SK-N-SH (cell line): ENCODE data around the gene TMEM223. TPM values are rescaled to one million over a fixed set of nuclear protein-coding genes. Genes with fewer than 3 reads are reported as not detected.
"Not testable (repeated sequence)": the region's sequence is repeated elsewhere in the genome, so short reads cannot be mapped to it uniquely, and the experiment has no call there.

Experiments
- CTCF ChIA-PET: fragments of 300-600, 350-600 bp; formaldehyde crosslinking; extraction: SDS; loops from one replicate; lab custom pipeline; 2021; lab: Yijun Ruan, JAX
- POLR2A ChIA-PET: fragments of 350-600 bp; sonication (Branson Sonifier 250); formaldehyde crosslinking; extraction: SDS; loops from one replicate; lab custom pipeline; 2020; ENCODE audit warnings: antibody characterized with exemption, inconsistent platforms; lab: Yijun Ruan, JAX
- DNase-seq: peaks from one replicate; pipeline ENCODE4 v3.0.0; 2012
- H2AFZ ChIP-seq: fragments of 200-600 bp; sonication (generic); 2 replicates; pipeline ENCODE4 v1.8.1; 2016; ENCODE audit warnings: antibody characterized with exemption, mild to moderate bottlenecking, low read depth
- H3F3A ChIP-seq: fragments of 200-600 bp; sonication (generic); replicated peaks from 2 replicates; pipeline ENCODE3; 2016; ENCODE audit warnings: antibody characterized with exemption, mild to moderate bottlenecking; ENCODE audit not compliant: insufficient read depth
- H3K27ac ChIP-seq, 2 experiments: fragments of 200-500 bp in 1 of 2; fragments of 200-600 bp in 1 of 2; sonication (Bioruptor generic) in 1 of 2; sonication (generic), shearing (Covaris generic) in 1 of 2; 2 replicates each; pipeline versions ENCODE4 v1.5.1 to v1.6.1; 2014 to 2016; ENCODE audit warnings: low read depth in 2 of 2, inconsistent platforms in 1 of 2, low read length in 1 of 2, mild to moderate bottlenecking in 1 of 2, mixed read lengths in 1 of 2
- H3K27me3 ChIP-seq: fragments of 200-600 bp; sonication (generic), shearing (Covaris generic); 2 replicates; pipeline ENCODE4 v1.6.1; 2016; ENCODE audit warnings: mixed run types; ENCODE audit not compliant: insufficient read depth
- H3K36me3 ChIP-seq, 2 experiments: fragments of 200-500 bp in 1 of 2; fragments of 200-600 bp in 1 of 2; sonication (Bioruptor generic) in 1 of 2; sonication (generic) in 1 of 2; replicated peaks in 1 of 2; 2 replicates each; pipeline versions ENCODE3 to v1.5.1; 2014 to 2016; ENCODE audit warnings: low read length in 1 of 2, mild to moderate bottlenecking in 1 of 2; ENCODE audit not compliant: insufficient read depth in 2 of 2, control insufficient read depth in 1 of 2
- H3K4me1 ChIP-seq, 2 experiments: fragments of 200-500 bp in 1 of 2; fragments of 200-600 bp in 1 of 2; sonication (Bioruptor generic) in 1 of 2; sonication (generic), shearing (Covaris generic) in 1 of 2; 2 replicates each; pipeline versions ENCODE4 v1.5.1 to v1.6.1; 2014 to 2016; ENCODE audit warnings: low read depth in 1 of 2, low read length in 1 of 2, mixed run types in 1 of 2; ENCODE audit not compliant: insufficient read depth in 2 of 2, control insufficient read depth in 1 of 2
- H3K4me2 ChIP-seq: fragments of 200-600 bp; sonication (generic), shearing (Covaris generic); 2 replicates; pipeline ENCODE4 v1.6.1; 2017; ENCODE audit warnings: mixed run types
- H3K4me3 ChIP-seq, 2 experiments: fragments of 200-500 bp in 1 of 2; fragments of 200-600 bp in 1 of 2; sonication (Bioruptor generic) in 1 of 2; sonication (generic), shearing (Covaris generic) in 1 of 2; 2 replicates each; pipeline versions ENCODE4 v1.5.1 to v1.8.1; 2014 to 2016; ENCODE audit warnings: low read depth in 2 of 2, inconsistent platforms in 1 of 2, low read length in 1 of 2, mild to moderate bottlenecking in 1 of 2, mixed read lengths in 1 of 2, moderate library complexity in 1 of 2
- H3K79me2 ChIP-seq: fragments of 200-600 bp; sonication (generic); 2 replicates; pipeline ENCODE4 v1.8.1; 2017; ENCODE audit warnings: mild to moderate bottlenecking; ENCODE audit not compliant: insufficient read depth
- H3K9ac ChIP-seq: fragments of 200-600 bp; sonication (generic); 2 replicates; pipeline ENCODE4 v1.6.1; 2017; ENCODE audit warnings: mixed run types
- H3K9me2 ChIP-seq: fragments of 200-600 bp; sonication (generic); 2 replicates; pipeline ENCODE4 v1.6.1; 2017; ENCODE audit warnings: mixed run types
- H3K9me3 ChIP-seq: fragments of 200-600 bp; sonication (generic); 2 replicates; pipeline ENCODE4 v1.6.1; 2017; ENCODE audit warnings: mixed run types, mild to moderate bottlenecking, moderate library complexity
- H4K20me1 ChIP-seq: fragments of 200-600 bp; sonication (generic); 2 replicates; pipeline ENCODE4 v1.6.1; 2017; ENCODE audit warnings: mild to moderate bottlenecking, mixed run types; ENCODE audit not compliant: insufficient read depth
- GATA2 ChIP-seq: sonication (generic); formaldehyde crosslinking; IDR thresholded peaks from 2 replicates; pipeline ENCODE4 v1.5.0; 2020; ENCODE audit warnings: mild to moderate bottlenecking, missing genetic modification reagents
- JUND ChIP-seq: IDR thresholded peaks from 2 replicates; pipeline ENCODE4 v1.4.0; 2012
- MXI1 ChIP-seq: IDR thresholded peaks from 2 replicates; pipeline ENCODE4 v1.6.1; 2012; ENCODE audit warnings: mild to moderate bottlenecking, low read depth, low read length, improper control_type of control experiment
- RFX5 ChIP-seq: IDR thresholded peaks from 2 replicates; pipeline ENCODE4 v1.6.1; 2012; ENCODE audit warnings: mild to moderate bottlenecking, improper control_type of control experiment, low read length
- RXRA ChIP-seq: IDR thresholded peaks from 2 replicates; pipeline ENCODE4 v1.4.0; 2012; ENCODE audit warnings: low read depth, mild to moderate bottlenecking, borderline replicate concordance
- WGBS: methylation state at CpG from one replicate; pipeline ENCODE4 v1.1.6; 2017; ENCODE audit warnings: low lambda C conversion rate; 5-methylcytosine and 5-hydroxymethylcytosine counted together
- polyA plus RNA-seq, 3 experiments: library from polyadenylated mRNA; depleted of rRNA; stranded (reverse); fragments of >200 nt; gene quantifications; 2 replicates each; pipeline ENCODE4 v1.2.3, GENCODE V29; 2012
- TF ChIP-seq, protein P1 (sequence below): fragments of 150-350 bp; IDR thresholded peaks from 2 replicates; pipeline ENCODE4 v1.6.1; 2016; ENCODE audit warnings: mild to moderate bottlenecking, low read depth, low read length
- TF ChIP-seq, protein P2 (sequence below): IDR thresholded peaks from 2 replicates; pipeline ENCODE4 v1.6.1; 2012; ENCODE audit warnings: mild to moderate bottlenecking, low read depth, low read length, moderate library complexity

TMEM223 gene
- polyA plus RNA-seq, 1 of the 3 experiments (the other 2 are of a cell fraction), result 30.4 TPM

DNA sequence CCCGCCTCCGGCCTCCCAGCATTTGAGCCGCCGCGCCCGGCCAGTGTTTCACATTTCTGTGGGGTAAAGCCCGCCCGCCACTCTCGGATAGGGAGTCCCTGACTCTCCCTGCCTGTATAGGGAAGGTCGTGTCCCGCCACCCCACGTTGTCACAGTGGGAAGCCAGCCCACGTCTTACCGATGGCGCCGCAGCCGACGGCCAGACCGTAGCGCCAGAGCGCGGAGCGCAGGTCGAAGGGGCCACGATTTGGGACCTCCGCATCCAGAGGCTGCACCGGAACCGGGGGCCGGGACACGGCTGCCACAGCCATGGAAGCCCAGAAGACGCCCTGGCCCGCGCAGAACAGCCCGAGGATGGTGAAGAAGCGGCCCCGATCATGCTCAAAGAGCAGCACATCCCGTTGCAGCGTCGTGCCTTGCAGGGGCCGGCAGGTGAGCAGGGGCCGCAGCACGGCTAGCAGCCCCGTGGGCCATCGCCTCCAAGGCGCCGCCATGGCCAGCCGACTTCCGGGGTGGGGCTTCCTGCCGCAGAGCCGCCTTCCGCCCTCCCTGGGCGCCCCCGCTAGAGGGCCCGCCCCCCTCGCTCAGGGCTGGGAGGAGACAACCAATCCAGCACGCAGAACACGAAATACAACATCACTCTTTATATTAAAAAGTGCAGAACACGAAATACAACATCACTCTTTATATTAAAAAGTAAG is at the start of gene TMEM223 (continued):
- TF ChIP-seq RXRA, result no peak
- no peak for TF ChIP-seq RFX5
- TF ChIP-seq, protein P1, sequence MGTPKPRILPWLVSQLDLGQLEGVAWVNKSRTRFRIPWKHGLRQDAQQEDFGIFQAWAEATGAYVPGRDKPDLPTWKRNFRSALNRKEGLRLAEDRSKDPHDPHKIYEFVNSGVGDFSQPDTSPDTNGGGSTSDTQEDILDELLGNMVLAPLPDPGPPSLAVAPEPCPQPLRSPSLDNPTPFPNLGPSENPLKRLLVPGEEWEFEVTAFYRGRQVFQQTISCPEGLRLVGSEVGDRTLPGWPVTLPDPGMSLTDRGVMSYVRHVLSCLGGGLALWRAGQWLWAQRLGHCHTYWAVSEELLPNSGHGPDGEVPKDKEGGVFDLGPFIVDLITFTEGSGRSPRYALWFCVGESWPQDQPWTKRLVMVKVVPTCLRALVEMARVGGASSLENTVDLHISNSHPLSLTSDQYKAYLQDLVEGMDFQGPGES, result no peak
- no peak for TF ChIP-seq MXI1
- no peak for TF ChIP-seq JUND
- no peak for TF ChIP-seq GATA2 (CRISPR knock-in tag)
- TF ChIP-seq, protein P2, sequence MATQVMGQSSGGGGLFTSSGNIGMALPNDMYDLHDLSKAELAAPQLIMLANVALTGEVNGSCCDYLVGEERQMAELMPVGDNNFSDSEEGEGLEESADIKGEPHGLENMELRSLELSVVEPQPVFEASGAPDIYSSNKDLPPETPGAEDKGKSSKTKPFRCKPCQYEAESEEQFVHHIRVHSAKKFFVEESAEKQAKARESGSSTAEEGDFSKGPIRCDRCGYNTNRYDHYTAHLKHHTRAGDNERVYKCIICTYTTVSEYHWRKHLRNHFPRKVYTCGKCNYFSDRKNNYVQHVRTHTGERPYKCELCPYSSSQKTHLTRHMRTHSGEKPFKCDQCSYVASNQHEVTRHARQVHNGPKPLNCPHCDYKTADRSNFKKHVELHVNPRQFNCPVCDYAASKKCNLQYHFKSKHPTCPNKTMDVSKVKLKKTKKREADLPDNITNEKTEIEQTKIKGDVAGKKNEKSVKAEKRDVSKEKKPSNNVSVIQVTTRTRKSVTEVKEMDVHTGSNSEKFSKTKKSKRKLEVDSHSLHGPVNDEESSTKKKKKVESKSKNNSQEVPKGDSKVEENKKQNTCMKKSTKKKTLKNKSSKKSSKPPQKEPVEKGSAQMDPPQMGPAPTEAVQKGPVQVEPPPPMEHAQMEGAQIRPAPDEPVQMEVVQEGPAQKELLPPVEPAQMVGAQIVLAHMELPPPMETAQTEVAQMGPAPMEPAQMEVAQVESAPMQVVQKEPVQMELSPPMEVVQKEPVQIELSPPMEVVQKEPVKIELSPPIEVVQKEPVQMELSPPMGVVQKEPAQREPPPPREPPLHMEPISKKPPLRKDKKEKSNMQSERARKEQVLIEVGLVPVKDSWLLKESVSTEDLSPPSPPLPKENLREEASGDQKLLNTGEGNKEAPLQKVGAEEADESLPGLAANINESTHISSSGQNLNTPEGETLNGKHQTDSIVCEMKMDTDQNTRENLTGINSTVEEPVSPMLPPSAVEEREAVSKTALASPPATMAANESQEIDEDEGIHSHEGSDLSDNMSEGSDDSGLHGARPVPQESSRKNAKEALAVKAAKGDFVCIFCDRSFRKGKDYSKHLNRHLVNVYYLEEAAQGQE, result peak; percentile 8; the same call in 1 of the 2 replicates

- peak overlapping the region; percentile 81 to 97 for H3K4me3 ChIP-seq
- ChIA-PET CTCF (interaction anchor here (0.9 to 3.0 kb wide), 7 partner anchors 10 to 79 kb away, joined by 3 to 18 read pairs (median 4); partner anchors contain the start of genes POLR2G, SLC3A2 and TMEM179B), POLR2A (interaction anchor here (0.6 to 3.3 kb wide), 54 partner anchors 9 to 1077 kb away, joined by 3 to 146 read pairs (median 5); partner anchors contain the start of genes B3GAT3, BSCL2, C11orf98 and CSKMT)
- not testable (repeated sequence) for DNase-seq, H3K27me3 ChIP-seq, H3K36me3 ChIP-seq, H3K9me3 ChIP-seq, H4K20me1 ChIP-seq, H3K9me2 ChIP-seq
- H3K4me1 ChIP-seq, result peaks cover 13 to 15% of the 10 kb centered on the region in 2 experiments; a peak in 2 of 4 replicates
- H3K9ac ChIP-seq, result peak overlapping the region; percentile 82
- H2AFZ ChIP-seq, result peak overlapping the region; percentile 50
- peak overlapping the region; percentile 93 to 94 for H3K27ac ChIP-seq
- peak overlapping the region; percentile 84 for H3K4me2 ChIP-seq
- H3F3A ChIP-seq, result peaks cover 24% of the 10 kb centered on the region
- WGBS, result 1% methylated on average over 29 of the region's 41 CpGs
- peaks cover 33% of the 10 kb centered on the region for H3K79me2 ChIP-seq
Observed at GRCh38 chr11:62840721-62841360, 49.0 kb upstream of the TMEM223 start.
